Subcutaneous abdominal adipose tissue (tissue), 5 donors: ENCODE measurements around the gene TLL1.

ENCODE experiments used
- H3K27ac ChIP-seq: one replicate; pipeline ENCODE4 v1.7.0; 2013; ENCODE audit warnings: low read depth, mild to moderate bottlenecking, inconsistent platforms, low read length, moderate library complexity
- H3K27me3 ChIP-seq, 5 donors: one replicate each; pipeline ENCODE4 v1.7.0; 2013; ENCODE audit warnings: low read length in 5 of 5, inconsistent platforms in 1 of 5; ENCODE audit not compliant: control insufficient read depth in 5 of 5, insufficient read depth in 4 of 5
- H3K36me3 ChIP-seq, 5 donors: one replicate each; pipeline ENCODE4 v1.7.0; 2013; ENCODE audit warnings: low read length in 5 of 5; ENCODE audit not compliant: control insufficient read depth in 5 of 5, insufficient read depth in 5 of 5
- H3K4me1 ChIP-seq, 5 donors: one replicate each; pipeline ENCODE4 v1.7.0; 2013; ENCODE audit warnings: low read length in 5 of 5, mild to moderate bottlenecking in 3 of 5, moderate library complexity in 1 of 5; ENCODE audit not compliant: control insufficient read depth in 5 of 5, insufficient read depth in 5 of 5
- H3K4me3 ChIP-seq, 5 donors: one replicate each; pipeline ENCODE4 v1.7.0; 2013; ENCODE audit warnings: low read length in 5 of 5, low read depth in 1 of 5
- H3K9ac ChIP-seq, 5 donors: one replicate each; pipeline ENCODE4 v1.7.0; 2013; ENCODE audit warnings: low read length in 5 of 5, mild to moderate bottlenecking in 4 of 5, moderate library complexity in 3 of 5
- H3K9me3 ChIP-seq, 5 donors: one replicate each; pipeline ENCODE4 v1.7.0; 2013; ENCODE audit warnings: low read length in 5 of 5; ENCODE audit not compliant: control insufficient read depth in 5 of 5
- donor health status: healthy.
- donor health status: healthy.
- donor health status: healthy.
- donor health status: healthy.
- donor health status: healthy.

The TLL1 gene

GRCh38 chr4:165927366-165927765 lies 54.3 kb downstream of the TLL1 start:
- no peak overlapping the region for H3K9ac ChIP-seq
- no peaks in the 10 kb centered on the region for H3K9me3 ChIP-seq
- H3K27me3 ChIP-seq: no peaks in the 10 kb centered on the region
- no peaks in the 10 kb centered on the region for H3K36me3 ChIP-seq
- no peak overlapping the region for H3K4me3 ChIP-seq
- H3K4me1 ChIP-seq: peaks cover 0 to 5% (median 0%) of the 10 kb centered on the region in 5 donors
- H3K27ac ChIP-seq: no peak overlapping the region

- Histone ChIP-seq H3K4me1 (peaks cover 0 to 5% (median 0%) of the 10 kb centered on the region in 5 donors), H3K27ac (no peak overlapping the region), H3K9ac (no peak overlapping the region), H3K4me3 (no peak overlapping the region), H3K36me3 (no peaks in the 10 kb centered on the region), H3K27me3 (no peaks in the 10 kb centered on the region), H3K9me3 (no peaks in the 10 kb centered on the region)
Measured at GRCh38 chr4:165927815-165928214, 54.8 kb downstream of the TLL1 start.

- H3K27ac ChIP-seq: no peak overlapping the region
- H3K9ac ChIP-seq: no peak overlapping the region
- peaks cover 0 to 5% (median 0%) of the 10 kb centered on the region in 5 donors for H3K4me1 ChIP-seq
- no peaks in the 10 kb centered on the region for H3K9me3 ChIP-seq
- H3K27me3 ChIP-seq: no peaks in the 10 kb centered on the region
- H3K36me3 ChIP-seq: no peaks in the 10 kb centered on the region
- no peak overlapping the region for H3K4me3 ChIP-seq
Measured at GRCh38 chr4:165928601-165929000, 55.6 kb downstream of the TLL1 start.

- H3K27me3 ChIP-seq: no peaks in the 10 kb centered on the region
- H3K27ac ChIP-seq: no peak overlapping the region
- no peak overlapping the region for H3K9ac ChIP-seq
- no peak overlapping the region for H3K4me3 ChIP-seq
- H3K9me3 ChIP-seq: no peaks in the 10 kb centered on the region
- no peaks in the 10 kb centered on the region for H3K36me3 ChIP-seq
- H3K4me1 ChIP-seq: peaks cover 0 to 5% (median 0%) of the 10 kb centered on the region in 5 donors
Measured at GRCh38 chr4:165929662-165930061, 56.6 kb downstream of the TLL1 start.

GRCh38 chr4:165931741-165932140 lies 58.7 kb downstream of the TLL1 start:
- Histone ChIP-seq H3K4me3 (no peak overlapping the region), H3K4me1 (no peaks in the 10 kb centered on the region), H3K36me3 (no peaks in the 10 kb centered on the region), H3K27ac (no peak overlapping the region), H3K9me3 (no peaks in the 10 kb centered on the region), H3K9ac (no peak overlapping the region), H3K27me3 (no peaks in the 10 kb centered on the region)

GRCh38 chr4:165944900-165945299 lies 71.9 kb downstream of the TLL1 start:
- H3K27ac ChIP-seq: no peak overlapping the region
- peaks cover 0 to 3% (median 0%) of the 10 kb centered on the region in 5 donors for H3K9me3 ChIP-seq
- H3K4me3 ChIP-seq: no peak overlapping the region
- H3K9ac ChIP-seq: no peak overlapping the region
- H3K27me3 ChIP-seq: no peaks in the 10 kb centered on the region
- H3K4me1 ChIP-seq: no peaks in the 10 kb centered on the region
- no peaks in the 10 kb centered on the region for H3K36me3 ChIP-seq

GRCh38 chr4:165945991-165946390 lies 73.0 kb downstream of the TLL1 start:
- Histone ChIP-seq H3K9me3 (peaks cover 0 to 3% (median 0%) of the 10 kb centered on the region in 5 donors), H3K4me1 (no peaks in the 10 kb centered on the region), H3K36me3 (no peaks in the 10 kb centered on the region), H3K27me3 (no peaks in the 10 kb centered on the region), H3K4me3 (no peak overlapping the region), H3K27ac (no peak overlapping the region), H3K9ac (no peak overlapping the region)

- Histone ChIP-seq H3K4me3 (no peak overlapping the region), H3K9me3 (peaks cover 0 to 3% (median 0%) of the 10 kb centered on the region in 5 donors), H3K9ac (no peak overlapping the region), H3K4me1 (no peaks in the 10 kb centered on the region), H3K27ac (no peak overlapping the region), H3K36me3 (no peaks in the 10 kb centered on the region), H3K27me3 (no peaks in the 10 kb centered on the region)
Measured at GRCh38 chr4:165947019-165947418, 74.0 kb downstream of the TLL1 start.

GRCh38 chr4:165953181-165953580 lies 80.1 kb downstream of the TLL1 start:
- H3K9me3 ChIP-seq: peaks cover 0 to 12% (median 3%) of the 10 kb centered on the region in 5 donors
- no peaks in the 10 kb centered on the region for H3K36me3 ChIP-seq
- H3K4me1 ChIP-seq: no peaks in the 10 kb centered on the region
- H3K9ac ChIP-seq: no peak overlapping the region
- H3K27me3 ChIP-seq: no peaks in the 10 kb centered on the region
- H3K4me3 ChIP-seq: no peak overlapping the region
- no peak overlapping the region for H3K27ac ChIP-seq

- H3K27me3 ChIP-seq: no peaks in the 10 kb centered on the region
- no peaks in the 10 kb centered on the region for H3K36me3 ChIP-seq
Measured at GRCh38 chr4:165963621-165964020, 90.6 kb downstream of the TLL1 start.

GRCh38 chr4:165964591-165964990 lies 91.6 kb downstream of the TLL1 start:
- Histone ChIP-seq H3K27ac (no peak overlapping the region), H3K4me3 (no peak overlapping the region), H3K9me3 (peaks cover 0 to 9% (median 6%) of the 10 kb centered on the region in 5 donors), H3K4me1 (no peaks in the 10 kb centered on the region), H3K27me3 (no peaks in the 10 kb centered on the region), H3K36me3 (no peaks in the 10 kb centered on the region), H3K9ac (no peak overlapping the region)

More at GRCh38 chr4:165963621-165964020, 90.6 kb downstream of the TLL1 start:
- H3K9ac ChIP-seq: no peak overlapping the region
- peaks cover 0 to 9% (median 6%) of the 10 kb centered on the region in 5 donors for H3K9me3 ChIP-seq
- no peak overlapping the region for H3K27ac ChIP-seq
- H3K4me1 ChIP-seq: no peaks in the 10 kb centered on the region
- no peak overlapping the region for H3K4me3 ChIP-seq
